Stimulated activated CD8-positive, alpha-beta memory T cell treated with anti-CD3 and anti-CD28 coated beads, Interleukin-4, amount 100 ng/mL, for 48 hours (primary cell): Measurements from ENCODE around the gene ERN2.

ENCODE experiments used
- DNase-seq: peaks from one replicate; pipeline ENCODE4 v3.0.0-alpha.2; 2020

The ERN2 gene

GRCh38 chr16:23716484-23716883 is 3.5 kb upstream of the ERN2 start:
- DNase-seq = no peak

GRCh38 chr16:23711785-23712184 is 1.2 kb downstream of the ERN2 start:
- no peak for DNase-seq

GRCh38 chr16:23710504-23710903 is 2.5 kb downstream of the ERN2 start:
- no peak for DNase-seq

GRCh38 chr16:23710008-23710407 is 3.0 kb downstream of the ERN2 start:
- DNase-seq = no peak

GRCh38 chr16:23709536-23709935 is 3.5 kb downstream of the ERN2 start:
- no peak for DNase-seq

GRCh38 chr16:23706439-23706838 is 6.6 kb downstream of the ERN2 start:
- no peak for DNase-seq

- DNase-seq = no peak
These were observed 7.5 kb downstream of the ERN2 start for GRCh38 chr16:23705517-23705902.

GRCh38 chr16:23704772-23705516 is 8.1 kb downstream of the ERN2 start:
- DNase-seq = no peak

- DNase-seq = no peak
These were observed 10.1 kb downstream of the ERN2 start for GRCh38 chr16:23702951-23703350.

- no peak for DNase-seq
These were observed 12.0 kb downstream of the ERN2 start for GRCh38 chr16:23701045-23701444.

GRCh38 chr16:23700509-23700908 is 12.5 kb downstream of the ERN2 start:
- no peak for DNase-seq

GRCh38 chr16:23700093-23700492 is 12.9 kb downstream of the ERN2 start:
- DNase-seq = no peak

GRCh38 chr16:23699100-23699499 is 13.9 kb downstream of the ERN2 start:
- DNase-seq = no peak

- no peak for DNase-seq
These were observed 17.3 kb downstream of the ERN2 start for GRCh38 chr16:23695756-23696155.

GRCh38 chr16:23694644-23695373 is 18.2 kb downstream of the ERN2 start:
- DNase-seq = no peak

- no peak for DNase-seq
These were observed 18.8 kb downstream of the ERN2 start for GRCh38 chr16:23694265-23694643.

GRCh38 chr16:23692190-23692837 is 20.7 kb downstream of the ERN2 start:
- DNase-seq = no peak

GRCh38 chr16:23691483-23692189 is 21.4 kb downstream of the ERN2 start:
- no peak for DNase-seq

GRCh38 chr16:23690771-23691482 is 22.1 kb downstream of the ERN2 start:
- DNase-seq = no peak

- DNase-seq = no peak
These were observed 23.4 kb downstream of the ERN2 start for GRCh38 chr16:23689442-23690187.

- DNase-seq = no peak
These were observed 25.8 kb downstream of the ERN2 start for GRCh38 chr16:23687034-23687808.
